Vagina (tissue), 2 donors: ENCODE results near the gene CEP128.

ENCODE experiments used
- CTCF ChIP-seq, 3 experiments: fragments of 450-650 bp in 2 of 3; fragments of 200-600 bp in 1 of 3; sonication (generic) in 1 of 3; IDR thresholded peaks; one replicate each; pipeline ENCODE4 v1.5.1; 2017 to 2019; ENCODE audit warnings: antibody characterized with exemption in 3 of 3, mild to moderate bottlenecking in 2 of 3, moderate library complexity in 2 of 3
- POLR2A ChIP-seq, 2 donors: fragments of 450-650 bp; IDR thresholded peaks; one replicate each; pipeline ENCODE4 v1.6.1; 2017; ENCODE audit warnings: antibody characterized with exemption in 2 of 2, mild to moderate bottlenecking in 2 of 2, moderate library complexity in 2 of 2

- no peak for TF ChIP-seq CTCF (IDR thresholded peaks at IDR 0.05)
- no peak for TF ChIP-seq POLR2A (IDR thresholded peaks at IDR 0.05)
Measured at GRCh38 chr14:80448267-80448666, 493.3 kb downstream of the CEP128 start.
